CD14-positive monocyte (primary cell): ENCODE results near the gene MGAT5B. TPM values are rescaled to one million over a fixed set of nuclear protein-coding genes. Genes with fewer than 3 reads are reported as not detected.

Experiments
- DNase-seq, 3 donors: peaks; one replicate each; pipeline ENCODE4 v3.0.0-alpha.2; 2011 to 2022
- H2AFZ ChIP-seq: 2 replicates; pipeline ENCODE4 v1.6.0; 2012; ENCODE audit warnings: mild to moderate bottlenecking, low read depth, low read length, inconsistent platforms; ENCODE audit not compliant: insufficient read depth, poor library complexity, severe bottlenecking
- H3K27ac ChIP-seq, 2 donors: 1 replicate in 1 of 2; 2 replicates in 1 of 2; pipeline ENCODE4 v1.5.1; 2012 to 2013; ENCODE audit warnings: low read length in 2 of 2, control low read depth in 1 of 2, inconsistent platforms in 1 of 2, low read depth in 1 of 2, mild to moderate bottlenecking in 1 of 2
- H3K27me3 ChIP-seq, 2 donors: one replicate each; pipeline versions ENCODE4 v1.6.0 to v1.6.1; 2011 to 2013; ENCODE audit warnings: low read length in 2 of 2; ENCODE audit not compliant: control insufficient read depth in 2 of 2, insufficient read depth in 2 of 2
- H3K36me3 ChIP-seq, 2 donors: replicated peaks in 1 of 2; 1 replicate in 1 of 2; 2 replicates in 1 of 2; pipeline versions ENCODE4 v1.5.1 to v1.6.1; 2012 to 2013; ENCODE audit warnings: low read length in 2 of 2, control low read depth in 1 of 2, inconsistent platforms in 1 of 2, mild to moderate bottlenecking in 1 of 2; ENCODE audit not compliant: insufficient read depth in 2 of 2, control insufficient read depth in 1 of 2
- H3K4me1 ChIP-seq, 2 donors: 1 replicate in 1 of 2; 2 replicates in 1 of 2; pipeline versions ENCODE4 v1.5.1 to v1.6.1; 2012 to 2013; ENCODE audit warnings: low read length in 2 of 2, control low read depth in 1 of 2, inconsistent platforms in 1 of 2, mild to moderate bottlenecking in 1 of 2, moderate library complexity in 1 of 2; ENCODE audit not compliant: insufficient read depth in 2 of 2, control insufficient read depth in 1 of 2
- H3K4me2 ChIP-seq: replicated peaks from 2 replicates; pipeline ENCODE3; 2012; ENCODE audit warnings: low read length, moderate library complexity, mild to moderate bottlenecking; ENCODE audit not compliant: poor library complexity, severe bottlenecking; ENCODE audit errors: extremely low read depth
- H3K4me3 ChIP-seq, 3 experiments: fragments of 200-600 bp in 1 of 3; sonication (generic) in 1 of 3; replicated peaks in 1 of 3; 1 replicate in 2 of 3; 2 replicates in 1 of 3; pipeline ENCODE4 v1.5.1; 2011 to 2013; ENCODE audit warnings: low read length in 3 of 3, mild to moderate bottlenecking in 3 of 3, control low read depth in 2 of 3, low read depth in 2 of 3, inconsistent platforms in 1 of 3, moderate library complexity in 1 of 3
- H3K79me2 ChIP-seq: 2 replicates; pipeline ENCODE4 v1.6.0; 2012; ENCODE audit warnings: mild to moderate bottlenecking, control low read depth, inconsistent platforms, low read length, moderate library complexity; ENCODE audit not compliant: insufficient read depth
- H3K9ac ChIP-seq: 2 replicates; pipeline ENCODE4 v1.6.0; 2017; ENCODE audit warnings: low read length, mild to moderate bottlenecking; ENCODE audit not compliant: insufficient read depth, poor library complexity, severe bottlenecking
- H3K9me3 ChIP-seq, 2 donors: replicated peaks in 1 of 2; 1 replicate in 1 of 2; 2 replicates in 1 of 2; pipeline versions ENCODE4 v1.5.1 to v1.6.1; 2012 to 2013; ENCODE audit warnings: low read length in 2 of 2, control low read depth in 1 of 2; ENCODE audit not compliant: control insufficient read depth in 1 of 2, insufficient read depth in 1 of 2
- H4K20me1 ChIP-seq: 2 replicates; pipeline ENCODE4 v1.6.0; 2012; ENCODE audit warnings: mild to moderate bottlenecking, low read length, control low read depth, moderate library complexity; ENCODE audit not compliant: insufficient read depth
- H3K27ac Mint-ChIP-seq, 7 donors: one replicate each; pipeline ENCODE4 v1.8.0; 2020; ENCODE audit warnings: mild to moderate bottlenecking in 7 of 7, mixed read lengths in 7 of 7, moderate library complexity in 6 of 7, inconsistent platforms in 2 of 7
- H3K27me3 Mint-ChIP-seq, 3 donors: one replicate each; pipeline ENCODE4 v1.8.0; 2021 to 2022; ENCODE audit warnings: low read depth in 3 of 3, mild to moderate bottlenecking in 3 of 3, mixed read lengths in 3 of 3, moderate library complexity in 3 of 3, inconsistent platforms in 1 of 3
- H3K36me3 Mint-ChIP-seq, 2 donors: one replicate each; pipeline ENCODE4 v1.8.0; 2020; ENCODE audit warnings: mixed read lengths in 2 of 2, inconsistent platforms in 1 of 2, mild to moderate bottlenecking in 1 of 2
- H3K4me1 Mint-ChIP-seq: one replicate; pipeline ENCODE4 v1.8.0; 2020; ENCODE audit warnings: mild to moderate bottlenecking, mixed read lengths
- H3K4me3 Mint-ChIP-seq, 2 donors: one replicate each; pipeline ENCODE4 v1.8.0; 2020; ENCODE audit warnings: mild to moderate bottlenecking in 2 of 2, mixed read lengths in 2 of 2, moderate library complexity in 1 of 2
- H3K9me3 Mint-ChIP-seq, 7 donors: one replicate each; pipeline ENCODE4 v1.8.0; 2020 to 2022; ENCODE audit warnings: mixed read lengths in 7 of 7, mild to moderate bottlenecking in 6 of 7, moderate library complexity in 6 of 7, inconsistent platforms in 2 of 7
- WGBS: methylation state at CpG from one replicate; pipeline ENCODE4 v1.1.5; 2013; ENCODE audit warnings: missing lambda C conversion rate; ENCODE audit not compliant: insufficient coverage; 5-methylcytosine and 5-hydroxymethylcytosine counted together
- intact Hi-C, 2 donors: fragments of 100-400 bp; cut with micrococcal nuclease; formaldehyde crosslinking; loops; one replicate each; pipeline versions ENCODE4 v1.15.0 to v1.15.1; 2023
- polyA plus RNA-seq, 3 donors: library from polyadenylated mRNA; depleted of rRNA in 1 of 3; unstranded in 2 of 3; stranded (reverse) in 1 of 3; fragments of 300-500 nt in 2 of 3; fragments of >200 nt in 1 of 3; fragmentation: Illumina TruSeq in 2 of 3; gene quantifications; 1 replicate in 2 of 3; 2 replicates in 1 of 3; pipeline ENCODE4 v1.2.3, GENCODE V29; 2012 to 2021
- TF ChIP-seq, protein P1 (sequence below): fragments of 200-600 bp; IDR thresholded peaks from one replicate; pipeline ENCODE4 v1.8.0; 2022; ENCODE audit warnings: antibody characterized with exemption, mild to moderate bottlenecking

The MGAT5B gene
- polyA plus RNA-seq, 3 donors: not detected

DNA sequence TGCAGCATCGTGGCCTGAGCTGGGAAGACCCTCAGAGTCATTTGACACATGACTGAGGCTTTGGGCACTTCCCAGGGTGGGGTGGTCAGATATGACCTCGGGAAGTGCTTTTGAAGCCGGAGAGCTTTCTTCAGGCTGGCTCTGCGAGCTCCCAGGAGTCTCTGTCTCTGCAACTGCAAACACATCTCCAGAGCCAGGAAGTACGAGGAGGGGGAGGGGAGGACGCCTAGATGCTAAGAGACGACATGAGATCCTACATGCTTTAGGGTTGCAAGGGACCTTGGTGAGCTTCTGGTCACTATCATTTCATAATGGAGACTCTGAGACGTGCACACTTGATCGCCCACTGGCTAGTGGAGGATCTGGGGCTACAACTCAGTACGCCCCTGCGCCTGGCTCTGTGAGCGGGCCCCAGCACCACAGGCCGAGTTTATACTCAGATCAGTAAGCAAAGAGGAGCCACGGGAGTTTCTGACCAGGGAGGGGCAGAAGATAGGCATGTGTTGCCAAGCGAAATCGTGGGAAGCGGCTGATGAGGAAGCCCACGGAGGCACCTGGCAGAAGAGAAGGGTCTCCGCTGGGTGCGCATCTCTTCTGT, 527 bp upstream of the MGAT5B start:
- Histone ChIP-seq H4K20me1 (no peaks in the 10 kb centered on the region), H3K9ac (no peak overlapping the region), H3K27me3 (peaks cover 19 to 45% of the 10 kb centered on the region in 2 donors), H3K36me3 (no peaks in the 10 kb centered on the region), H3K9me3 (peaks cover 2 to 10% of the 10 kb centered on the region in 2 donors), H3K27ac (no peak overlapping the region), H3K4me1 (peaks cover 0 to 3% of the 10 kb centered on the region in 2 donors), H3K4me3 (no peak overlapping the region), H2AFZ (no peak overlapping the region), H3K4me2 (peak overlapping the region; percentile 58), H3K79me2 (no peaks in the 10 kb centered on the region)
- WGBS: 46% methylated on average over 17 of the region's 20 CpGs
- peaks cover 12% of the 10 kb centered on the region for H3K4me1 Mint-ChIP-seq
- H3K27me3 Mint-ChIP-seq: peaks cover 39 to 67% (median 46%) of the 10 kb centered on the region in 3 donors
- H3K9me3 Mint-ChIP-seq: peaks cover 0 to 6% (median 3%) of the 10 kb centered on the region in 7 donors
- no peak overlapping the region for H3K27ac Mint-ChIP-seq
- TF ChIP-seq, protein P1, sequence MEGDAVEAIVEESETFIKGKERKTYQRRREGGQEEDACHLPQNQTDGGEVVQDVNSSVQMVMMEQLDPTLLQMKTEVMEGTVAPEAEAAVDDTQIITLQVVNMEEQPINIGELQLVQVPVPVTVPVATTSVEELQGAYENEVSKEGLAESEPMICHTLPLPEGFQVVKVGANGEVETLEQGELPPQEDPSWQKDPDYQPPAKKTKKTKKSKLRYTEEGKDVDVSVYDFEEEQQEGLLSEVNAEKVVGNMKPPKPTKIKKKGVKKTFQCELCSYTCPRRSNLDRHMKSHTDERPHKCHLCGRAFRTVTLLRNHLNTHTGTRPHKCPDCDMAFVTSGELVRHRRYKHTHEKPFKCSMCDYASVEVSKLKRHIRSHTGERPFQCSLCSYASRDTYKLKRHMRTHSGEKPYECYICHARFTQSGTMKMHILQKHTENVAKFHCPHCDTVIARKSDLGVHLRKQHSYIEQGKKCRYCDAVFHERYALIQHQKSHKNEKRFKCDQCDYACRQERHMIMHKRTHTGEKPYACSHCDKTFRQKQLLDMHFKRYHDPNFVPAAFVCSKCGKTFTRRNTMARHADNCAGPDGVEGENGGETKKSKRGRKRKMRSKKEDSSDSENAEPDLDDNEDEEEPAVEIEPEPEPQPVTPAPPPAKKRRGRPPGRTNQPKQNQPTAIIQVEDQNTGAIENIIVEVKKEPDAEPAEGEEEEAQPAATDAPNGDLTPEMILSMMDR: no peak
- peak overlapping the region; percentile 66 to 84 for H3K4me3 Mint-ChIP-seq
- peaks cover 2 to 3% of the 10 kb centered on the region in 2 donors for H3K36me3 Mint-ChIP-seq
- DNase-seq: no peak
- intact Hi-C loops: loop anchor here in 1 of 2 donors (5.0 kb wide), 2 partner anchors 200 to 380 kb away; no protein-coding TSS in a partner anchor

DNA sequence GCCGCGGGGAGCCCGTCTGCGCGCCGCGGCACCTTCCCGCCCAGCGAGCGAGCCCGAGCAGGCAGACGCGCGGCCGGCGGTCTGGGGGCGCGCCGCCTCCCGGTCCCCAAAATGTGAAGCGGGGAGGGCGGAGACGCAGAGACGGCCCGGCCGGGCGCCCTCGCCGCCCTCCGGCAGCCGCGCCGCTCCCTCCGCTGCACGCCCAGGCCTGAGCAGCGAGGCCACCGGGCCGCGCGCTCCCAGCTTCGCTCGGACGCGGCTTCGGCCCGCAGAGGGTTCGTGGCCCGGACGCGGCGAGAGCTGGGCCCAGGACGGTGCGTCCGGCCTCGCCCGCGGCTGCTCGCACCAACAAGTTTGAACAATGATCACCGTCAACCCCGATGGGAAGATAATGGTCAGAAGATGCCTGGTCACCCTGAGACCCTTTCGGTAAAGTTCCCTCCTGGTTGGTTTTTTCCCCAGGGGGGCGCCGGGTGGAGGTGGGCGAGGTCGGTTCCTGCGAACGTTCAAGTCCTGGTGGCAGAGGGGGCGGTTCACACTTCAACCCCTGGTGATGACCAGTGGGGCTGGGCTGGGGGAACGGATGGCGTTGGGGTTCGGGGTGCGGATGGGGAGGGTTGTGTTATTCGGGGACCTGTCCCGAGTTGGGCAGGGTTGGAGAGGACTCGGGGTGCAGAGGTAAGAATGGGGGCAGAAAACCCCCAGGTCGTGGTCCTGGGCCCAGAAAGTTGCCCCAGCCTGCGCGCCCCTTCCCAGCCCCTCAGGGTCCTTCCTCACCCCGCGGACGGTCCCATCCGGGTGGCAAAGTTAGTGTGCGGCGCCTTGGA, 678 bp downstream of the MGAT5B start:
- H3K36me3 Mint-ChIP-seq: peaks cover 2 to 3% of the 10 kb centered on the region in 2 donors
- H3K27me3 ChIP-seq: peaks cover 19 to 48% of the 10 kb centered on the region in 2 donors
- no peaks in the 10 kb centered on the region for H3K36me3 ChIP-seq
- peaks cover 40 to 71% (median 47%) of the 10 kb centered on the region in 3 donors for H3K27me3 Mint-ChIP-seq
- no peak for DNase-seq
- peak overlapping the region in 1 of 2 donors; percentile 76 for H3K4me3 Mint-ChIP-seq
- H3K4me2 ChIP-seq: peak overlapping the region; percentile 58
- no peaks in the 10 kb centered on the region for H4K20me1 ChIP-seq
- H3K9me3 ChIP-seq: peaks cover 2 to 10% of the 10 kb centered on the region in 2 donors
- peak overlapping the region; percentile 8 for H3K9ac ChIP-seq
- no peak overlapping the region for H2AFZ ChIP-seq
- no peaks in the 10 kb centered on the region for H3K79me2 ChIP-seq
- no peak overlapping the region for H3K27ac ChIP-seq
- intact Hi-C loops: loop anchor here in 1 of 2 donors (5.0 kb wide), 2 partner anchors 198 to 378 kb away; no protein-coding TSS in a partner anchor
- H3K4me3 ChIP-seq: no peak overlapping the region
- no peak overlapping the region for H3K27ac Mint-ChIP-seq
- WGBS: 3% methylated on average over 71 of the region's 84 CpGs
- H3K4me1 Mint-ChIP-seq: peaks cover 12% of the 10 kb centered on the region
- H3K9me3 Mint-ChIP-seq: peaks cover 0 to 7% (median 3%) of the 10 kb centered on the region in 7 donors
- TF ChIP-seq, protein P1: no peak
- H3K4me1 ChIP-seq: peaks cover 0 to 3% of the 10 kb centered on the region in 2 donors
